PC-3 (cell line): Measurements from ENCODE around the gene GOLGA1.

Source experiments
- CTCF ChIP-seq: fragments of 300-600 bp; sonication (generic); conservative IDR thresholded peaks from 2 replicates; pipeline ENCODE4 v1.5.1; 2017; ENCODE audit warnings: antibody characterized with exemption, low read depth, mild to moderate bottlenecking, low read length
- EZH2phosphoT487 ChIP-seq: fragments of 300-600 bp; sonication (generic); IDR thresholded peaks from 2 replicates; pipeline ENCODE4 v1.6.1; 2018; ENCODE audit warnings: mild to moderate bottlenecking, antibody characterized with exemption, low read length, borderline replicate concordance

GRCh38 chr9:124869466-124869985, 71.4 kb downstream of the GOLGA1 start:
- TF ChIP-seq CTCF (no peak), EZH2phosphoT487 (no peak)
